Thyroid gland (tissue), 4 donors: ENCODE results near the gene POLR3GL.
"Not testable (repeated sequence)": the region's sequence is repeated elsewhere in the genome, so short reads cannot be mapped to it uniquely, and the experiment has no call there.

ENCODE experiments used
- CTCF ChIP-seq, 6 experiments: fragments of 200-600 bp in 3 of 6; fragments of 450-650 bp in 3 of 6; sonication (generic) in 3 of 6; IDR thresholded peaks; one replicate each; pipeline ENCODE4 v1.5.1; 2016 to 2019; ENCODE audit warnings: antibody characterized with exemption in 6 of 6, mild to moderate bottlenecking in 2 of 6, inconsistent platforms in 1 of 6, moderate library complexity in 1 of 6
- POLR2A ChIP-seq, 2 donors: fragments of 450-650 bp; IDR thresholded peaks; one replicate each; pipeline ENCODE4 v1.6.1; 2017; ENCODE audit warnings: antibody characterized with exemption in 2 of 2, mild to moderate bottlenecking in 2 of 2, moderate library complexity in 1 of 2

DNA sequence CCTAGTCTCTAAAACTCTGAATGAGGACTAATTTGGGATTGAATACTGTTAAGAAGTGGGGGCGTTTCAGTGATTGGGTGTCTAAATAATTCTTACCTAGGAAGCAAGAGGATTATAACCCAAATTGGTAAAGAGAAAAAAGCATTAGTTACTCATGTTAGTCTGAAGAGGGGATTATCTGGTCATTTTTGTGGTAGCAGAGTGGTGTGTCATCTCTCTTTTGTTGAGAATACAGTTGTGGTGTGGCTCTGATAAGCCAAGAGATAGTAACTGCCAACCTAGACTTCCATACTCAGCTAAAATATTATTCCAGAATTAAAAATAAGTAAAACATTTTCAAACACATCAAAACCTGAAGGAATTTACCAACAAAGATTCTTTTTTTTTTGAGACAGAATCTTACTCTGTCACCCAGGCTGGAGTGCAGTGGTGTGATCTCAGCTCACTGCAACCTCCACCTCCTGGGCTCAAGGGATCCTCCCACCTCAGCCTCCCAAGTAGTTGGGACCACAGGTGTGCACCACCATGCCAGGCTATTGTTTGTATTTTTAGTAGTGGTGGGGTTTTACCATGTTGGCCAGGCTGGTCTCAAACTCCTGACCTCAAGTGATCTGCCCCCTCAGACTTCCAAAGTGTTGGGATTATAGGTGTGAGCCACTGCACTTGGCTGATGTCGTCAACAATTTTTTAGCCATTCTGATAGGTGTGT, 61.5 kb downstream of the POLR3GL start:
- TF ChIP-seq CTCF, POLR2A (IDR thresholded peaks at IDR 0.05): not testable (repeated sequence)
